Right lobe of liver (tissue), 4 donors: ENCODE measurements around the gene CLSTN1.

ENCODE experiments used
- CTCF ChIP-seq, 4 donors: fragments of 200-600 bp in 3 of 4; fragments of 450-650 bp in 1 of 4; IDR thresholded peaks; one replicate each; pipeline versions ENCODE4 v1.5.1 to v1.8.0; 2016 to 2022; ENCODE audit warnings: antibody characterized with exemption in 4 of 4, mild to moderate bottlenecking in 2 of 4
- POLR2A ChIP-seq: fragments of 450-650 bp; IDR thresholded peaks from one replicate; pipeline ENCODE4 v1.6.1; 2017; ENCODE audit warnings: antibody characterized with exemption, mild to moderate bottlenecking
- donor health status: DM: no; HTN: no; CAD: no.
- donor health status: DM: no; HTN: no; CAD: no.
- donor health status: DM: no; HTN: yes; CAD: no.

- TF ChIP-seq POLR2A: no peak
- no peak for TF ChIP-seq CTCF (IDR thresholded peaks at IDR 0.05)
Measured at GRCh38 chr1:9807541-9807940, 16.2 kb downstream of the CLSTN1 start.
